Small intestine (tissue), 7 donors: ENCODE measurements around the gene TNS3. TPM values are rescaled to one million over a fixed set of nuclear protein-coding genes. Genes with fewer than 3 reads are reported as not detected.

Experiments used
- DNase-seq, 2 donors: peaks; one replicate each; pipeline versions ENCODE4 v3.0.0 to v3.0.0-alpha.2; 2013
- FAIRE-seq: peaks from 2 replicates; lab custom pipeline; 2012; peaks lifted over from hg19 to GRCh38; lab: Jason Lieb, UNC
- H3K27ac ChIP-seq, 3 donors: one replicate each; pipeline ENCODE4 v1.5.1; 2013; ENCODE audit warnings: low read length in 2 of 3, mild to moderate bottlenecking in 2 of 3, control low read depth in 1 of 3, inconsistent platforms in 1 of 3, low read depth in 1 of 3, moderate library complexity in 1 of 3
- H3K27me3 ChIP-seq, 3 donors: one replicate each; pipeline ENCODE4 v1.6.1; 2013; ENCODE audit warnings: low read length in 3 of 3, inconsistent platforms in 1 of 3; ENCODE audit not compliant: control insufficient read depth in 3 of 3, insufficient read depth in 3 of 3
- H3K36me3 ChIP-seq, 3 donors: one replicate each; pipeline ENCODE4 v1.6.1; 2013; ENCODE audit warnings: low read length in 3 of 3, inconsistent platforms in 1 of 3, low read depth in 1 of 3, mild to moderate bottlenecking in 1 of 3, moderate library complexity in 1 of 3; ENCODE audit not compliant: control insufficient read depth in 3 of 3, insufficient read depth in 2 of 3
- H3K4me1 ChIP-seq, 3 donors: one replicate each; pipeline ENCODE4 v1.6.1; 2013; ENCODE audit warnings: low read length in 2 of 3, inconsistent platforms in 1 of 3, low read depth in 1 of 3, mild to moderate bottlenecking in 1 of 3, moderate library complexity in 1 of 3; ENCODE audit not compliant: control insufficient read depth in 3 of 3, insufficient read depth in 2 of 3
- H3K4me3 ChIP-seq, 3 donors: one replicate each; pipeline ENCODE4 v1.5.1; 2013; ENCODE audit warnings: low read length in 3 of 3, control low read depth in 1 of 3, inconsistent platforms in 1 of 3, low read depth in 1 of 3, mild to moderate bottlenecking in 1 of 3, moderate library complexity in 1 of 3
- H3K9me3 ChIP-seq, 2 donors: one replicate each; pipeline ENCODE4 v1.6.1; 2013; ENCODE audit warnings: low read depth in 1 of 2, low read length in 1 of 2; ENCODE audit not compliant: control insufficient read depth in 2 of 2, insufficient read depth in 1 of 2
- WGBS, 3 donors: extraction: QIAGEN DNeasy Blood & Tissue Kit; methylation state at CpG; one replicate each; pipeline ENCODE4 v1.1.7; 2013; 5-methylcytosine and 5-hydroxymethylcytosine counted together
- polyA plus RNA-seq, 4 donors: library from polyadenylated mRNA; stranded (reverse) in 3 of 4; unstranded in 1 of 4; fragments of 200-250 nt in 3 of 4; fragments of 120-200 nt in 1 of 4; gene quantifications; one replicate each; pipeline versions ENCODE4 v1.2.1 to v1.2.3, GENCODE V29; 2013
- donor health status: healthy with polysubstance abuse.
- donor health status: control.
- donor health status: control.
- donor health status: Bipolar disorder and iron deficiency.
- donor health status: healthy.

The TNS3 gene
- polyA plus RNA-seq, 4 donors = 17.2 to 67.1 (median 27.3) TPM

DNA sequence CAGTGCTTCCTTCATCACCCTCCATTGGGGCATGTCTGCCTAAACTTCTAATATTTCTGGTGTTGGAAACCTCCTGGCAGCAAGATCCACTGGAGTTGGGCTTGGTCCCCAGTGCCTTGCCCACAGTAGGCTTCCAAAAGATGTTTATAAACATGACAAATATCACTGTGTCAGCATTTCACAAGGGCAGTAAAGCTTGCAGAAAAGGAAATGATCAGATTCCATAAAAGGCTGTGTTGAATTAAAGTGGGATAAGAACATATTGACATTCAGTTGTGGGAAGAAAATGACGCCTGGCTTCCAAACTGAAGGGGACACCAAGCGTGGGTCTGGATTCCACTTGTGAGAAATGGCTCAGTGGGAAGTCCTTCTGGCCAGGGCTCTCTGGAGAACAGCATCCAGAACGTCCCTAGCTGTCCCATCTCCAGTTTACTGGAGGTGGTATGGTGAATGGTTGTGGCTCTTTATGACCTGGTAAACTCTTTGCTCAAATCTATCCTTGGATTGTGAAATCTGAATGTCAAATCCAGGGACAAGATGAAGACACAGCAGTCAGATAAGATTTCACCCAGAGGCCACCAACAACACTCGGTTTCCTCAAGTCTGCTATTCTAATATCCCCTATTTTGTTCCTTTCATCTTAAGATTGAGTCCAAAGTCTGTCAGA, 287.2 kb downstream of the TNS3 start:
- no peak for DNase-seq
- no peaks in the 10 kb centered on the region for H3K9me3 ChIP-seq
- H3K27me3 ChIP-seq = no peaks in the 10 kb centered on the region
- H3K4me3 ChIP-seq = no peak overlapping the region
- peak overlapping the region in 2 of 3 donors; percentile 3 to 65 for H3K27ac ChIP-seq
- WGBS, 3 donors = 69 to 78% (median 74%) methylated on average over 4 of the region's 4 CpGs
- peaks cover 0 to 2% (median 0%) of the 10 kb centered on the region in 3 donors for H3K4me1 ChIP-seq
- peaks cover 0 to 64% (median 20%) of the 10 kb centered on the region in 3 donors for H3K36me3 ChIP-seq
- FAIRE-seq = no peak

GRCh38 chr7:47293884-47294555, 287.9 kb downstream of the TNS3 start:
- peaks cover 0 to 58% (median 17%) of the 10 kb centered on the region in 3 donors for H3K36me3 ChIP-seq
- no peaks in the 10 kb centered on the region for H3K27me3 ChIP-seq
- peaks cover 0 to 2% (median 0%) of the 10 kb centered on the region in 3 donors for H3K4me1 ChIP-seq
- H3K9me3 ChIP-seq = no peaks in the 10 kb centered on the region
- no peak overlapping the region for H3K4me3 ChIP-seq
- FAIRE-seq (no peak), DNase-seq (no peak)
- WGBS, 3 donors = 68 to 88% (median 74%) methylated on average over 6 of the region's 6 CpGs
- peak overlapping the region in 2 of 3 donors; percentile 3 to 48 for H3K27ac ChIP-seq

- no peak for FAIRE-seq
- H3K36me3 ChIP-seq = peaks cover 0 to 56% (median 19%) of the 10 kb centered on the region in 3 donors
- no peaks in the 10 kb centered on the region for H3K27me3 ChIP-seq
- peaks cover 0 to 2% (median 0%) of the 10 kb centered on the region in 3 donors for H3K4me1 ChIP-seq
- H3K4me3 ChIP-seq = no peak overlapping the region
- whole genome bisulfite sequencing, 3 donors = 59 to 77% (median 60%) methylated on average over 4 of the region's 4 CpGs
- H3K27ac ChIP-seq = no peak overlapping the region
- no peaks in the 10 kb centered on the region for H3K9me3 ChIP-seq
- DNase-seq = peak in 1 of 2 donors; percentile 11
Measured at GRCh38 chr7:47292832-47293309, 289.0 kb downstream of the TNS3 start.

- no peak overlapping the region for H3K4me3 ChIP-seq
- H3K9me3 ChIP-seq = no peaks in the 10 kb centered on the region
- FAIRE-seq (no peak), DNase-seq (no peak)
- WGBS, 3 donors = 54 to 83% (median 55%) methylated on average over 4 of the region's 4 CpGs
- H3K27ac ChIP-seq = peak overlapping the region in 1 of 3 donors; percentile 66
- peaks cover 2 to 47% (median 14%) of the 10 kb centered on the region in 3 donors for H3K36me3 ChIP-seq
- peaks cover 0 to 2% (median 0%) of the 10 kb centered on the region in 3 donors for H3K4me1 ChIP-seq
- no peaks in the 10 kb centered on the region for H3K27me3 ChIP-seq
Measured at GRCh38 chr7:47291461-47292081, 290.3 kb downstream of the TNS3 start.

GRCh38 chr7:47290867-47291266, 291.0 kb downstream of the TNS3 start:
- H3K4me3 ChIP-seq = no peak overlapping the region
- no peaks in the 10 kb centered on the region for H3K9me3 ChIP-seq
- peaks cover 0 to 2% (median 0%) of the 10 kb centered on the region in 3 donors for H3K4me1 ChIP-seq
- no peak overlapping the region for H3K27ac ChIP-seq
- no peak for DNase-seq
- H3K27me3 ChIP-seq = no peaks in the 10 kb centered on the region
- no peak for FAIRE-seq
- 79 to 91% (median 84%) methylated on average over 2 of the region's 2 CpGs for WGBS, 3 donors
- H3K36me3 ChIP-seq = peaks cover 2 to 51% (median 15%) of the 10 kb centered on the region in 3 donors

DNA sequence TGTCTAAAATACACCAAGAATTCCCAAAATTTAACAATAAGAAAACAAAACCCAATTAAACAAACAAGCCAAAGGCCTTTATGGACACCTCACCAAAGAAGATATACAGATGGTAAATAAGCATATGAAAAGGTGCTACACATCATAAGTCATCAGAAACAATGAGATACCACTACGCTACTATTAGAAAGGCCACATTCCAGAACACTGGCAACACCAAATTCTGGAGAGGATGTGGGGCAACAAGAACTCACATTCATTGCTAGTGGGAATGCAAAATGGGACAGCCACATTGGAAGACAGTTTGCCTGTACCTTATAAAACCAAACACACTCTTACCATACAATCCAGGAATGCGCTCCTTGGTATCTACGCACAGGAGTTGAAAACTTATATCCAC, 291.4 kb downstream of the TNS3 start:
- no peak overlapping the region for H3K27ac ChIP-seq
- DNase-seq (no peak), FAIRE-seq (no peak)
- 93 to 99% (median 97%) methylated on average over 3 of the region's 3 CpGs for WGBS, 3 donors
- no peaks in the 10 kb centered on the region for H3K9me3 ChIP-seq
- H3K27me3 ChIP-seq = no peaks in the 10 kb centered on the region
- peaks cover 2 to 49% (median 18%) of the 10 kb centered on the region in 3 donors for H3K36me3 ChIP-seq
- peaks cover 0 to 2% (median 0%) of the 10 kb centered on the region in 3 donors for H3K4me1 ChIP-seq
- H3K4me3 ChIP-seq = no peak overlapping the region

DNA sequence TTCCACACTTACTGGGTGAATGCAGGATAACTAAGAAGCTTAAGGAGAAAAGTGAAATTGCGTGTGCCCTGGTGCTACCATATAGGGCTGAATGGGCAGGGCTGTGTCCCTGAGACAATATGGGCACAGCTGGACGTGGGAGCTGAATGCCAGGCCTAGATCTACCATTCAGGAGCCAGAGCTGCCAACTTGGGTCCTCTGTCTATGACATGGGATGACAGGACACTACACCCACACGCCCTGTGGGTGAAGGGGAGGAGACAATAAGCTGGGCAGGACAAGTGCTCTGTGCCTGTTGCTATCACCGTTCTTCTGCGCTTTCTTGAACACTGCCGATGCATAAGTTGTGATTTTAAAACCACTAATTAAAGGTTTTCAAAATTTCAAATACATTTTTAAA, 293.9 kb downstream of the TNS3 start:
- no peak for FAIRE-seq
- Histone ChIP-seq H3K4me1 (peaks cover 2 to 15% (median 11%) of the 10 kb centered on the region in 3 donors), H3K27ac (no peak overlapping the region), H3K4me3 (no peak overlapping the region), H3K27me3 (no peaks in the 10 kb centered on the region), H3K9me3 (no peaks in the 10 kb centered on the region), H3K36me3 (peaks cover 8 to 53% (median 24%) of the 10 kb centered on the region in 3 donors)
- no peak for DNase-seq
- 87 to 93% (median 93%) methylated on average over 6 of the region's 6 CpGs for whole genome bisulfite sequencing, 3 donors

- H3K4me3 ChIP-seq = no peak overlapping the region
- H3K36me3 ChIP-seq = peaks cover 8 to 61% (median 24%) of the 10 kb centered on the region in 3 donors
- H3K4me1 ChIP-seq = peaks cover 0 to 27% (median 16%) of the 10 kb centered on the region in 3 donors
- H3K27ac ChIP-seq = peak overlapping the region in 1 of 3 donors; percentile 12
- no peak for DNase-seq
- no peak for FAIRE-seq
- WGBS, 3 donors = 86 to 94% (median 92%) methylated on average over 9 of the region's 9 CpGs
- H3K9me3 ChIP-seq = no peaks in the 10 kb centered on the region
- no peaks in the 10 kb centered on the region for H3K27me3 ChIP-seq
Measured at GRCh38 chr7:47285860-47286491, 295.9 kb downstream of the TNS3 start.
